Mucosa of descending colon (tissue), 3 donors: ENCODE results near the gene FYN. TPM values are rescaled to one million over a fixed set of nuclear protein-coding genes. Genes with fewer than 3 reads are reported as not detected.

Source experiments
- ATAC-seq: fragments of 200-7000 bp; cut with Tn5 transposase; one replicate; pipeline ENCODE4 v1.9.1; 2020; ENCODE audit warnings: mild to moderate bottlenecking, moderate library complexity
- DNase-seq, 3 donors: peaks; one replicate each; pipeline ENCODE4 v3.0.0-alpha.2; 2020
- H3K36me3 ChIP-seq: fragments of 200-600 bp; one replicate; pipeline ENCODE4 v1.8.0; 2021; ENCODE audit warnings: low read depth, mild to moderate bottlenecking
- H3K4me1 ChIP-seq: fragments of 200-600 bp; one replicate; pipeline ENCODE4 v1.8.0; 2021; ENCODE audit warnings: low read depth, mild to moderate bottlenecking
- H3K4me3 ChIP-seq: fragments of 200-600 bp; one replicate; pipeline ENCODE4 v1.8.0; 2021; ENCODE audit warnings: mild to moderate bottlenecking
- H3K9me3 ChIP-seq: fragments of 200-600 bp; one replicate; pipeline ENCODE4 v1.8.0; 2021; ENCODE audit warnings: mild to moderate bottlenecking
- intact Hi-C, 2 donors: fragments of 100-400 bp; cut with DNase I in 1 of 2; cut with micrococcal nuclease in 1 of 2; formaldehyde crosslinking; loops; one replicate each; pipeline versions ENCODE4 v1.11.0 to v1.11.1; 2022; cut with DNase I, micrococcal nuclease
- total RNA-seq, 3 donors: library from RNA; stranded (reverse); fragmentation: NEBNext Ultra II Directional in 2 of 3; extraction: Animal tissue kit (Norgen Biotek cat#: 25700) in 2 of 3; gene quantifications; one replicate each; pipeline versions ENCODE4 v1.2.1 to v1.2.4, GENCODE V29; 2021 to 2023
- TF ChIP-seq, protein P1 (sequence below): fragments of 200-600 bp; IDR thresholded peaks from one replicate; pipeline ENCODE4 v1.8.0; 2022; ENCODE audit warnings: antibody characterized with exemption, mild to moderate bottlenecking
- donor health status: DM: no; HTN: no; CAD: no; lungs with moderate emphysema.
- donor health status: DM: no; HTN: no; CAD: no.
- donor health status: DM: no; HTN: yes; CAD: no.

FYN gene
- total RNA-seq, 3 donors from 2014 or later: 15.0 to 63.0 (median 24.8) TPM

DNA sequence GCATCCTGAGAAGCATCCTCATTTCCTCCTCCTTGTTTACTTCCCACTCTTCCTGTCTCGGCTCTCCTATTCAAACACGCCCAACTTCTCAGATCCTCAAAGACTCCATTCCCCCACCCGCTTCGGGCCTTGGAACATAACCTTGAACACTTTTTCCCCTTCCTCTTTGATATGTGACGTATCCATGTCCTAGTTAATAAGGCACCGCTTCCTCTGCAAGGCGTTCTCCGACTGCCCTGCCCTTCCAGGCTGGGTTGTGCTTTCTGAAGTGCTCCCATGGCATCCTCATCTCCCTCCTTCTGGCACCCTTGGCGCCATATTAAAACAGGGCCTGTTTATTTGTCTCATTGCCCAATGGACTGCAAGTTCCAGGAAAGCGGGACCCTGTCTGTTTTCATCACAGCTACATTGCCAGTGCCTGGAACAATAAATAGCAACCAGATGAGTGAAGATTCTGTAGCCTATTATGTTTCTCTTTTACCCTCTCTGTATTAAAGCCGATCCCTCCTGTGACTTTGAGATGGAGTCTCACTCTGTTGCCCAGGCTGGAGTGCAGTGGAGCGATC, 152.2 kb downstream of the FYN start:
- TF ChIP-seq, protein P1, sequence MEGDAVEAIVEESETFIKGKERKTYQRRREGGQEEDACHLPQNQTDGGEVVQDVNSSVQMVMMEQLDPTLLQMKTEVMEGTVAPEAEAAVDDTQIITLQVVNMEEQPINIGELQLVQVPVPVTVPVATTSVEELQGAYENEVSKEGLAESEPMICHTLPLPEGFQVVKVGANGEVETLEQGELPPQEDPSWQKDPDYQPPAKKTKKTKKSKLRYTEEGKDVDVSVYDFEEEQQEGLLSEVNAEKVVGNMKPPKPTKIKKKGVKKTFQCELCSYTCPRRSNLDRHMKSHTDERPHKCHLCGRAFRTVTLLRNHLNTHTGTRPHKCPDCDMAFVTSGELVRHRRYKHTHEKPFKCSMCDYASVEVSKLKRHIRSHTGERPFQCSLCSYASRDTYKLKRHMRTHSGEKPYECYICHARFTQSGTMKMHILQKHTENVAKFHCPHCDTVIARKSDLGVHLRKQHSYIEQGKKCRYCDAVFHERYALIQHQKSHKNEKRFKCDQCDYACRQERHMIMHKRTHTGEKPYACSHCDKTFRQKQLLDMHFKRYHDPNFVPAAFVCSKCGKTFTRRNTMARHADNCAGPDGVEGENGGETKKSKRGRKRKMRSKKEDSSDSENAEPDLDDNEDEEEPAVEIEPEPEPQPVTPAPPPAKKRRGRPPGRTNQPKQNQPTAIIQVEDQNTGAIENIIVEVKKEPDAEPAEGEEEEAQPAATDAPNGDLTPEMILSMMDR: no peak
- Histone ChIP-seq H3K4me1 (peaks cover 8% of the 10 kb centered on the region), H3K9me3 (no peaks in the 10 kb centered on the region), H3K4me3 (no peak overlapping the region), H3K36me3 (no peaks in the 10 kb centered on the region)
- DNase-seq (no peak), ATAC-seq (no peak)
- intact Hi-C loops: no loop called here

GRCh38 chr6:111718990-111719389, 154.3 kb downstream of the FYN start:
- peaks cover 3% of the 10 kb centered on the region for H3K4me1 ChIP-seq
- TF ChIP-seq, protein P1: no peak
- H3K4me3 ChIP-seq: no peak overlapping the region
- ATAC-seq (no peak), DNase-seq (no peak)
- intact Hi-C loops: no loop called here
- H3K36me3 ChIP-seq: no peaks in the 10 kb centered on the region
- H3K9me3 ChIP-seq: no peaks in the 10 kb centered on the region

DNA sequence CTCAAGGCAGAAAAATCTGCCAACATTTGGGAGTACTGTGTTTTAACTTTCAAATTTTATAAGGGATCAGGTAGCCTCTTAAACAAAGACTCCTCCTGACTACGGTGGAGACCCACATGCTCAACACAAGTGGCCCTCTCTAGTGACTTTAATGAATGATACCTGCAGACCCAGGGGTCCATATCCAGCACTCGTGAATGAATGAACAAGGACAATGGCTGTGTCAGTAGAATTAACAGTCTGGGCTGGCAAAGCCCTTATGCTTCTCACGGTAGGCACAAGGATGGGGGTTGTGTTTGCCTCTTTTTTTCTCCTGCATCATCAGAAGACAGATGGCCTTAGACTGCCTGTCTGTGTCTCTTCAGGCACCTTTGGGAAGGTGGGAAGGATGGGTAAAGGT, 154.9 kb downstream of the FYN start:
- H3K9me3 ChIP-seq: no peaks in the 10 kb centered on the region
- no peaks in the 10 kb centered on the region for H3K4me1 ChIP-seq
- intact Hi-C loops: no loop called here
- H3K4me3 ChIP-seq: no peak overlapping the region
- ATAC-seq: no peak
- TF ChIP-seq, protein P1: no peak
- H3K36me3 ChIP-seq: no peaks in the 10 kb centered on the region
- no peak for DNase-seq

DNA sequence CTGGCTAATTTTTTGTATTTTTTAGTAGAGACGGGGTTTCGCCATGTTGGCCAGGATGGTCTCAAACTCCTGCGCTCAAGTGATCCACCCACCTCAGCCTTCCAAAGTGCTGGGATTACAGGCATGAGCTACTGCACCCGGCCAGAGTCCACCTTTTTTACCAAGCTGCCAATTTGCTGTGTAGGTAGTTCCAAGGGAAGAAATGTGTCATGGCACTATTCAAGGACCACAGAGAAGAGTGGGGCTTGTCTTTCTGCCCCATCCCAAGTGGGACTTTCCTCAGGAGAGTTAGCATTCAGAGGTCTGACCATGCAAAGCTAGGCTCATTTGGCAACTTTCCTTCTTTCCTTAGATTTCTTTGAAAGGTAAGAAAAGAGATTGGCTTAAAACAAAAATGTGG, 155.6 kb downstream of the FYN start:
- Histone ChIP-seq H3K4me1 (no peaks in the 10 kb centered on the region), H3K9me3 (no peaks in the 10 kb centered on the region), H3K36me3 (no peaks in the 10 kb centered on the region), H3K4me3 (no peak overlapping the region)
- intact Hi-C loops: no loop called here
- TF ChIP-seq, protein P1: no peak
- DNase-seq (no peak), ATAC-seq (no peak)

GRCh38 chr6:111716325-111716724, 156.9 kb downstream of the FYN start:
- DNase-seq (no peak), ATAC-seq (no peak)
- H3K36me3 ChIP-seq: no peaks in the 10 kb centered on the region
- H3K4me3 ChIP-seq: no peak overlapping the region
- H3K4me1 ChIP-seq: peaks cover 6% of the 10 kb centered on the region
- H3K9me3 ChIP-seq: no peaks in the 10 kb centered on the region
- TF ChIP-seq, protein P1: no peak
- intact Hi-C loops: no loop called here

DNA sequence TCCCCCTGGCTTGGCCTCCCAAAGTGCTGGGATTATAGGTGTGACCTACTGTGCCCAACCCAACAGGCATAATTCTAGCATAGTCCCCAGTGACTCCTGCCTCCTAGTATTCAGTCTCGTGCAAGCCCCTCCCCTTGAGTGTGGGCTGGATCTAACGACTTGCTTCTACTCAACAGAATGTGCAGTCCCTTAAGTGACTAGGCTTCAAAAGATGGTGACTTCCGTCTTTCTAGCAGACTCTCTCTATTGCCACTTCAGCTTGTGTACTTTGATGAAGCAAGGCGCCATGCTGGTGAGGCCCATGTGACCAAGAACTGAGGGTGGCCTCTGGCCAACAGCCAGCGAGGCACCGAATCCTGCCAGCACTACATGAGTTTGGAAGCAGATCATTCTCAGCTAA, 157.9 kb downstream of the FYN start:
- TF ChIP-seq, protein P1: no peak

More for the DNA sequence above, 157.9 kb downstream of the FYN start:
- Histone ChIP-seq H3K36me3 (no peaks in the 10 kb centered on the region), H3K9me3 (no peaks in the 10 kb centered on the region), H3K4me3 (no peak overlapping the region), H3K4me1 (peaks cover 10% of the 10 kb centered on the region)
- ATAC-seq (peak; percentile 13), DNase-seq (no peak)
- intact Hi-C loops: no loop called here
